GM18520 (cell line): ENCODE measurements around the gene ERC1.

Experiments
- ATAC-seq: cut with Tn5 transposase; IDR thresholded peaks from one replicate; pipeline ENCODE4 v1.9.1; 2021; ENCODE audit not compliant: unreplicated experiment

The ERC1 gene

GRCh38 chr12:1501695-1502378, 510.8 kb downstream of the ERC1 start:
- ATAC-seq = no peak

GRCh38 chr12:1502379-1502720, 511.3 kb downstream of the ERC1 start:
- no peak for ATAC-seq

DNA sequence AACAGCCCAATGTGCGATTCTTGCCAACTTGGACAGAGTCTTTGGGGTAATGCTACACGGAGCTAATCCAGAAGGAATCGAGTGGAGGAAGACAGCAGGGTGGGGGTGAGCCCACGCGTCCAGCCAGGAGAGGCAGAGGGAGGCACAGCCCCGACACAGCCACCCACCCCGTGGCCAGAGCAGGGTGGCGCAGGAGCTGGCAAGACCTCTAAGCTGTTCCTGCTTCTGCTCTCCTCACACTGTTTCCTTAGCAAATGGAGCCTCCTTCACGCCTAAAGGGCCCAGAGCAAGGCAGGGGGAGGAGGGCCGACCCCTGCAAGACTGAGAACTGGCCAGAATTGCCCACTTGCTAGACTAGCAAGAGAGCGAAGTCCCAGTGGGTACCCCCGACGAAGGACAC, 511.8 kb downstream of the ERC1 start:
- no peak for ATAC-seq

- no peak for ATAC-seq
Measured at GRCh38 chr12:1503281-1503711, 512.3 kb downstream of the ERC1 start.

DNA sequence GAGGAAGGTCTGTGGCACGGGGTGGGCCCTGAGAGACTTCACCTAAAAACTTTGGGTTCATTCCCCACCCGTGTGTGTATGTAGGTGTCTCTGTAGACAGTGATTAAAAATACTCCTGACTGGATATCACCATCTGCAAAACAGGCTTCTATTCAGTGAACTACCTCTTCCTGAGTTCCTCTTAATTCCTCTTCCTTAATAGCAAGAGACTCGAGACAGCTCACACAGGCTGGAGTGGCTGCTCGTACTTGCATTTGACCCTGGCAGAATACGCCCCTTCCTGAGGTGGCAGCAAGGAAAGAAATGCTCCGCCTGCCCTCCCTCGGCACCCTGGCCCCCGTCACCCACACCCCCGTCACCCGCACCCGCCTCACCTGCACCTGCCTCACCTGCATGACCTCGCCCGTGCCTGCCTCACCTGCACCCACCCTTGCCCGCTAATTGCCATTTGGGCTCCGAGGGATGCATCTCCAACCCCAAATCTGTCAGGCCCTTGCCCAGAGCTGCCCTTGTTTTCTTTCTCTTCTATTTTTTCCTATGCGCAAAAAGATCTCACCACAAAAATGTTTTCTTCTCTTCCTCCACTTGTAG, 513.4 kb downstream of the ERC1 start:
- no peak for ATAC-seq

- no peak for ATAC-seq
Measured at GRCh38 chr12:1504895-1505311, 513.9 kb downstream of the ERC1 start.

DNA sequence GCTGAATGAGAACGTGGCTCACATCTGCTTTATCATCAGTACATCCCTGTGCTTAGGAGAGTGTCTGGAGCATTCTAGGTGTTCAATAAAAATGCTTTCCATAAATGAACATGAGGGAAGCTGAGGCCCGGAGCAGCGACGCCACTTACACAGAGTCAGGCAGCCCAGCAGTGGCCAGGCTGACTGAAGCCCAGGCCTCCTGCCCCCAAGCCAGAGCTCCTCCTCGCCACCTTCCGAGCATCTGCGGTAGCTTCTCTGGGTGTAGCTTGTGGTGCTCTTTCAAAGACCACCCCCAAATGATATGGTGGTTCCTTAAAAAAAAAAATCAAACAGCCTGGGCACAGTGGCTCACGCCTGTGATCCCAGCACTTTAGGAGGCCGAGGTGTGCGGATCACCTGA, 514.6 kb downstream of the ERC1 start:
- no peak for ATAC-seq

GRCh38 chr12:1507308-1507707, 516.3 kb downstream of the ERC1 start:
- no peak for ATAC-seq

DNA sequence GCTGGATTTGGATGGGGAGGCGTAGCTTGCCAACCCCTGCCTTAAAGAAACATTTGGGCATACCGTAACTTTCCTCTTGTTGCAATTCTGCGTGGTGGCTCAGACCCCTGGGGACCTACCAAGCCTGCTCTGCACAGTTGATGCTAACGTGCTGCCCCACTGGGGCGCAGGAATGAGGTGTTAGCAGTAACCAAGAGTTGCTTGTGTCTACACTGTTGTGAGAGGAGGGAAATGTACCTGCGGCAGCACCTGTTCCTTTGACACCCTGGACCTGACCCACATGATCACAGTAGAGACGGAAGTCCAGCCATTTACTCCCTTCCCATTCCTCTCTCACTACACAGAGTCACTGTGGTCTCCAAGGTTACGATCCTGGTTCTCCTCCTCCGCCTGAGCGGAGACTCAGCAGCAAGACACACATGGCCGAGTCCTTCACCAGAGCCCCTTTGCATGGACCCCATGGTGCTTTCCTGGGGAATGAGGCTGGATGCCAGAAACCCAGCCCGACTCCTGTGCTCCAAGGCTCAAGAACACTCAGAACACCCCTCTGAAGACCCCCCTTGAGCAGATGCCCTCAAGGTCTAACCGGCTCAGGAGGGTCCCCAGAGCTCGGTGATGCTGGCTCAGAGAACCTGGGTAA, 518.5 kb downstream of the ERC1 start:
- ATAC-seq = no peak

DNA sequence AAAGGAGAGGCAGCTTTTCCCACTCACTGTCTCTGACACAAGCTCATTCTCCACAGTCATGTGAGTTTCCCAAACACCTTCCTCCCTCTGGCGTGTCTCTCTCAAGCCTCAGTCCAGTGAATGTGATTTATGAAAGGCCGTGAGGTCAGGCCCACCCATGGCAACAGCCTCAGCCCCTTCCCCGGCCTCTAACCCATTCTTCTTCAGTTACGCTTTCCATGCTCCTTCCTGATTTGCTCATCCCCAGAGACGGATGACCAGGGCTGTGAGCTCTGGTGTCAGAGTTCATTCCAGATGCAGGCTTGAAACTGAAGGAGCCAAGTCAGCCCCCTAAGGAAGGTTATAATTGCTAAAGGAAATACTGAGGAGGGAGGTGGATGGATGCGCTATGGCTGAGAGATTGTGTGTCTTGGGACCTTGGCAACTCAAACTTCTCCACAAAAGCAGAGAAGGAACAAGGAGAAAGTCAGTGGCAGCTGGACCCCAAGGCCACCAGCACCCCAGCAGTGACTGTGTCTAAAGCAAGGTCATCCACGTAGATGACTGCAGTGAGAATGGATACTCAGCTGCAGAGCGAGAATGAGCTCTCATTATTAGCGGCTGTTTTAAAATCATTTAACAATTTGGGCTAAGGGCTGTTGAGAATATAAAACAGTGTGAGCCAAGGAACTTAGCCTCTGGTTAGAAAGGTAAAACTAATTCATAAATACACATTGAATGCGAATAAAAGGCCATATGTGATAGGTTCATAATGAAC, 519.2 kb downstream of the ERC1 start:
- ATAC-seq = no peak

DNA sequence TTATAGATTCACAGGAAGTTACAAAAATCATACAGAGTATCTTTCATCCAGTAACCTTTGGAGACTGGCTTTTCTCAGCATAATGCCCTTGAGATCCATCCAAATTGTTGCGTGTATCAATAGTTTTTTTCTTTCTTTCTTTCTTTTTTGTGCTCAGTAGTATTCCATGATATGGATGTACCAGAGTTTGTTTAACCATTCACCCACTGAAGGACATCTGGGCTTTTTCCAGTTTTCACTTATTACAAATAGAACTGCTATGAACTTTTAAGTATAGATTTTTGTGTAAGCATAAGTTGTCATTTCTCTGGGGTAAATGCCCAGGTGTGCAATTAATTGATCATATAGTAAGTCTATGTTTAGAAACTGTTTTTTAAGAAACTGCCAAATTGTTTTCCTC, 524.0 kb downstream of the ERC1 start:
- no peak for ATAC-seq

DNA sequence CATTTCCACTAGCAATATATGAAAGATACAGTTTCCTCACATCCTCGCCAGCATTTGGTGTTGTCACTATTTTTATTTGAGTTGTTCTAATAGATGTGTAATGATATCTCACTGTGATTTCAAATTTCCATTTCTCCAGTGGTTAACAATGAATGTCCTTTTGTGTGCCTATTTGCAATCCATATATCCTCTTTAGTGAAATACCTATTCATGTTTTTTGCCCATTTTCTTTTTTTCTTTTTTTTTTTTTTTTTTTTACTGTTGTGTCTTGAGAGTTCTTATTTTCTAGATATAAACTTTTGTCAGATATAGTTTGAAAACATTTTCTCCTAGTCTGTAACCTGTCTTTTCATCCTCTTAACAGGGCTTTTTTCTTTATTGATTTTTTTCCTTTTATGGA, 524.4 kb downstream of the ERC1 start:
- no peak for ATAC-seq

GRCh38 chr12:1517007-1517406, 526.0 kb downstream of the ERC1 start:
- ATAC-seq = no peak

GRCh38 chr12:1517734-1518525, 526.9 kb downstream of the ERC1 start:
- no peak for ATAC-seq

- no peak for ATAC-seq
Measured at GRCh38 chr12:1518591-1519516, 527.8 kb downstream of the ERC1 start.

- no peak for ATAC-seq
Measured at GRCh38 chr12:1519642-1520041, 528.6 kb downstream of the ERC1 start.

- no peak for ATAC-seq
Measured at GRCh38 chr12:1523046-1523445, 532.0 kb downstream of the ERC1 start.

- ATAC-seq = no peak
Measured at GRCh38 chr12:1523558-1524050, 532.6 kb downstream of the ERC1 start.

DNA sequence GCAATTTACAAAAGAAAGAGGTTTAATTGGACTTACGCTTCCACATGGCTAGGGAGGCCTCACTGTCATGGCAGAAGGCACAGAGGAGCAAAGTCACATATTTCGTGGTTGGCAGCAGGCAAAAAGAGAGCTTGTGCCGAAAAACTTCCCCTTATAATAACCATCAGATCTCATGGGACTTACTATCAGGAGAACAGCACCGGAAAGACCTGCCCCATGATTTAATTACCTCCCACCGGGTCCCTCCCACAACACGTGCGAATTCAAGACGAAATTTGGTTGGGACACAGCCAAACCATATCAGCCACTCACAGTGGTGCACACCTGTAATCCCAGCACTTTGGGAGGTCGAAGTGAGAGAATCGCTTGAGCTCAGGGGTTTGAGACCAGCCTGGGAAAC, 534.8 kb downstream of the ERC1 start:
- no peak for ATAC-seq

DNA sequence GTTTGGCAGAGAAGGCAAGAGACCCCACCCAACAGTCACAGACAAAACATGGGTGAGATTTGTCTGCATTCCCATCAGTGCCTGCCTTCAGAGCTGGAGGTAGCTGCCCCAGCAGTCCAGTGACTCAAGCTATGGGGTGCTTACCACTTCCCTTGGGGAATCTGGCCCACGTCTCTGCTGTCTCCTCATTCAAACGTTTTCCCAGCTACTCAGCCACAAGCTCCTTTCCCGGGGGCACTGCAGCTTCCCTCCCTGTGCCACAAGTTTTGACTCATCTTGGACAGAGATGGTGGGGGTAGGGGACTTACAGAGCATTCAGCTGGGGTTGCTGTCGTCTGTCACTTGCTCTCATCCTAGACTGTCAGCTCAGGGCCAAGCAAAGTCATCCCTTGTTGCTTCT, 536.8 kb downstream of the ERC1 start:
- no peak for ATAC-seq
